ENCODE measurements around the gene CTTNBP2.

- TF ChIP-seq POLR2A (IDR thresholded peaks at IDR 0.05; ENCODE audit: low read depth, low read length) = no peak
- TF ChIP-seq SMC3 (IDR thresholded peaks at IDR 0.05; ENCODE audit: low read depth, low read length) = no peak
Measured at GRCh38 chr7:117810642-117811512, 62.4 kb downstream of the CTTNBP2 start.
